Measurements from ENCODE around the gene SLC30A1. TPM values are rescaled to one million over a fixed set of nuclear protein-coding genes. Genes with fewer than 3 reads are reported as not detected.
"Not testable (repeated sequence)": the region's sequence is repeated elsewhere in the genome, so short reads cannot be mapped to it uniquely, and the experiment has no call there.

SLC30A1 gene
- total RNA-seq, 4 donors from 2014 or later: 8.3 to 12.4 (median 10.3) TPM

- intact Hi-C loops (cut with DNase I): loop anchor here (5.0 kb wide), 1 partner anchor 74 kb away; no protein-coding TSS in a partner anchor
- peaks cover 0 to 28% (median 0%) of the 10 kb centered on the region in 3 donors for H3K36me3 ChIP-seq
- H3K9me3 ChIP-seq: no peaks in the 10 kb centered on the region
- no CpG with 5 or more reads among the region's 75 CpGs for WGBS, 2 donors
- peak; percentile 14 for DNase-seq
- peak overlapping the region; percentile 87 to 99 (median 91) for H3K4me3 ChIP-seq
- peak overlapping the region; percentile 94 to 97 (median 97) for H3K27ac ChIP-seq
- TF ChIP-seq, protein P1, sequence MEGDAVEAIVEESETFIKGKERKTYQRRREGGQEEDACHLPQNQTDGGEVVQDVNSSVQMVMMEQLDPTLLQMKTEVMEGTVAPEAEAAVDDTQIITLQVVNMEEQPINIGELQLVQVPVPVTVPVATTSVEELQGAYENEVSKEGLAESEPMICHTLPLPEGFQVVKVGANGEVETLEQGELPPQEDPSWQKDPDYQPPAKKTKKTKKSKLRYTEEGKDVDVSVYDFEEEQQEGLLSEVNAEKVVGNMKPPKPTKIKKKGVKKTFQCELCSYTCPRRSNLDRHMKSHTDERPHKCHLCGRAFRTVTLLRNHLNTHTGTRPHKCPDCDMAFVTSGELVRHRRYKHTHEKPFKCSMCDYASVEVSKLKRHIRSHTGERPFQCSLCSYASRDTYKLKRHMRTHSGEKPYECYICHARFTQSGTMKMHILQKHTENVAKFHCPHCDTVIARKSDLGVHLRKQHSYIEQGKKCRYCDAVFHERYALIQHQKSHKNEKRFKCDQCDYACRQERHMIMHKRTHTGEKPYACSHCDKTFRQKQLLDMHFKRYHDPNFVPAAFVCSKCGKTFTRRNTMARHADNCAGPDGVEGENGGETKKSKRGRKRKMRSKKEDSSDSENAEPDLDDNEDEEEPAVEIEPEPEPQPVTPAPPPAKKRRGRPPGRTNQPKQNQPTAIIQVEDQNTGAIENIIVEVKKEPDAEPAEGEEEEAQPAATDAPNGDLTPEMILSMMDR (IDR thresholded peaks at IDR 0.05): peak; percentile 76 to 87 (median 85)
- peak in 1 of 4 donors; percentile 40 for TF ChIP-seq POLR2A (IDR thresholded peaks at IDR 0.05)
- H3K27me3 ChIP-seq: no peaks in the 10 kb centered on the region
- peaks cover 3 to 67% (median 21%) of the 10 kb centered on the region in 3 donors for H3K4me1 ChIP-seq
These were observed 932 bp downstream of the SLC30A1 start for GRCh38 chr1:211577819-211578639.

DNA sequence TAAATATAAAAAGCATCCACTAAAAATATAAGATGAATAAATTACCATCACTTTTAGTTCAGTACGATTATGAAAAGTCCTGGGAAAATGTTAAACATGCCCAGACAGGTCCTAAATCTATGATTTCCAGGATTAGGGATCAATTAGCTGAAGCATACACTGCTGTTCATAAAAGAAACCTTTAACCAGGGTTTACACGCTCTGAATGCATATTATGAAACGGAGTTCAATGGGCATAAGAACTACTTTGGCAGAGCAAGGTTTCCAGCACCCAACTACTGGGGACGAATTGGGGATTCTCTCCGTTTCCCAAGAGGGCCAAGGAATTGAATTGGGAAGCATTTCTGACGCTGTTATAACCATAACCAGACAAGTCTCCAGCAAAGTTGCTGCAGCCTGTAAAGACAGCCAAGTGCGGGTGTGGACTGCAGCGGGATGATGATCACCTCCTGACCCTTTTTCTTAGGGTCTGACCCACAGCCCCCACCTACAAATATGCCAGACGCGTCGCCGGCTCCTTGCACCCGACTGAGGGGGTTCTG is 1.6 kb downstream of the SLC30A1 start:
- Histone ChIP-seq H3K4me3 (peak overlapping the region; percentile 87 to 99 (median 91)), H3K27me3 (no peaks in the 10 kb centered on the region), H3K27ac (peak overlapping the region; percentile 94 to 97 (median 97)), H3K9me3 (no peaks in the 10 kb centered on the region), H3K4me1 (peaks cover 3 to 64% (median 21%) of the 10 kb centered on the region in 3 donors), H3K36me3 (peaks cover 0 to 28% (median 0%) of the 10 kb centered on the region in 3 donors)
- TF ChIP-seq POLR2A (IDR thresholded peaks at IDR 0.05): no peak
- 2 to 4% methylated on average over 8 to 10 of the region's 13 CpGs for WGBS, 2 donors
- no peak for DNase-seq
- intact Hi-C loops (cut with DNase I): loop anchor here (5.0 kb wide), 1 partner anchor 75 kb away; no protein-coding TSS in a partner anchor

GRCh38 chr1:211576717-211577116 is 2.2 kb downstream of the SLC30A1 start:
- WGBS, 2 donors: 38 to 50% methylated on average over 2 of the region's 2 CpGs
- peak overlapping the region in 1 of 4 donors; percentile 94 for H3K27ac ChIP-seq

GRCh38 chr1:211574705-211575104 is 4.3 kb downstream of the SLC30A1 start:
- peaks cover 0 to 42% (median 16%) of the 10 kb centered on the region in 3 donors for H3K4me1 ChIP-seq
- no peaks in the 10 kb centered on the region for H3K9me3 ChIP-seq
- intact Hi-C loops (cut with DNase I): loop anchor here (5.0 kb wide), 1 partner anchor 78 kb away; no protein-coding TSS in a partner anchor
- H3K27ac ChIP-seq: no peak overlapping the region
- no peaks in the 10 kb centered on the region for H3K27me3 ChIP-seq
- no peak for TF ChIP-seq POLR2A (IDR thresholded peaks at IDR 0.05)
- TF ChIP-seq, protein P1 (IDR thresholded peaks at IDR 0.05): no peak
- no peak for DNase-seq
- peaks cover 0 to 28% (median 0%) of the 10 kb centered on the region in 3 donors for H3K36me3 ChIP-seq
- no peak overlapping the region for H3K4me3 ChIP-seq

More at GRCh38 chr1:211576717-211577116, 2.2 kb downstream of the SLC30A1 start:
- Histone ChIP-seq H3K4me1 (peaks cover 3 to 58% (median 21%) of the 10 kb centered on the region in 3 donors), H3K9me3 (no peaks in the 10 kb centered on the region), H3K27me3 (no peaks in the 10 kb centered on the region), H3K4me3 (peak overlapping the region; percentile 87 to 99 (median 91)), H3K36me3 (peaks cover 0 to 28% (median 0%) of the 10 kb centered on the region in 3 donors)
- no peak for DNase-seq
- intact Hi-C loops (cut with DNase I): loop anchor here (5.0 kb wide), 1 partner anchor 76 kb away; no protein-coding TSS in a partner anchor
- TF ChIP-seq, protein P1 (IDR thresholded peaks at IDR 0.05): no peak
- no peak for TF ChIP-seq POLR2A (IDR thresholded peaks at IDR 0.05)

DNA sequence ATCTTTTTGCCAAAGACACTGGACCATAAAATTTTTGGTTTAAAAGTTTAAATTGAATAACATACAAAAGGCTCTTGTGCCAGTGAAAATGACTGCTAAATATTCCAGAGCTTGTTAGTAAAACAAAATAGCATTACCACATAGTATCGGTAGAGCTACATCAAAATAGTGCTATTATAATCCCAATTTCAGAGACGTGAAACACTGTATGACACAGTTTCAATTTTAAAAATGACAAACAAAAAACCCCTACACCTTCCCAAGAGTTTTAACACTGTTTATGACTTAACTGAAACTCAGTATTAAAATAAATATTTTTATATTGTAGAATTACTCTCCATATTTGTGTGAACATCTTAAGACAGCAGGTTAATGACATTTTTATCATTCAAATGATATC is 7.0 kb downstream of the SLC30A1 start:
- no peak overlapping the region for H3K4me3 ChIP-seq
- no peak overlapping the region for H3K27ac ChIP-seq
- DNase-seq: no peak
- intact Hi-C loops (cut with DNase I): no loop called here
- no peaks in the 10 kb centered on the region for H3K9me3 ChIP-seq
- no peaks in the 10 kb centered on the region for H3K27me3 ChIP-seq
- 68 to 73% methylated on average over 2 of the region's 2 CpGs for WGBS, 2 donors
- H3K4me1 ChIP-seq: peaks cover 0 to 35% (median 15%) of the 10 kb centered on the region in 3 donors
- peaks cover 0 to 28% (median 0%) of the 10 kb centered on the region in 3 donors for H3K36me3 ChIP-seq
- no peak for TF ChIP-seq POLR2A (IDR thresholded peaks at IDR 0.05)
- TF ChIP-seq, protein P1 (IDR thresholded peaks at IDR 0.05): no peak

GRCh38 chr1:211570378-211570777 is 8.6 kb downstream of the SLC30A1 start:
- not testable (repeated sequence) for DNase-seq, H3K27me3 ChIP-seq

More at GRCh38 chr1:211570378-211570777, 8.6 kb downstream of the SLC30A1 start:
- H3K4me3 ChIP-seq; H3K27ac ChIP-seq; intact Hi-C loops (cut with DNase I); H3K9me3 ChIP-seq: not testable (repeated sequence)
- Histone ChIP-seq H3K4me1 (peaks cover 0 to 19% (median 3%) of the 10 kb centered on the region in 3 donors), H3K36me3 (peaks cover 0 to 22% (median 0%) of the 10 kb centered on the region in 3 donors)
- WGBS, 2 donors: 64 to 67% methylated on average over 1 of the region's 1 CpG

Measured in esophagus squamous epithelium (tissue), 5 donors.